Left lung (tissue), 10 donors: ENCODE measurements around the gene LTB4R2. TPM values are rescaled to one million over a fixed set of nuclear protein-coding genes. Genes with fewer than 3 reads are reported as not detected.

Experiments
- ATAC-seq: fragments of 200-7000 bp; cut with Tn5 transposase; one replicate; pipeline ENCODE4 v1.9.1; 2020; ENCODE audit warnings: moderate library complexity
- DNase-seq, 4 donors: peaks; one replicate each; pipeline ENCODE4 v3.0.0-alpha.2; 2013 to 2020
- H3K27ac ChIP-seq, 2 donors: fragments of 200-600 bp; sonication (generic) in 1 of 2; one replicate each; pipeline versions ENCODE4 v1.5.0 to v1.8.0; 2020 to 2021
- H3K27me3 ChIP-seq, 2 donors: fragments of 200-600 bp; sonication (generic) in 1 of 2; one replicate each; pipeline versions ENCODE4 v1.5.0 to v1.8.0; 2020 to 2021
- H3K36me3 ChIP-seq, 2 donors: fragments of 200-600 bp; sonication (generic) in 1 of 2; one replicate each; pipeline versions ENCODE4 v1.5.0 to v1.8.0; 2020 to 2021
- H3K4me1 ChIP-seq, 2 donors: fragments of 200-600 bp; one replicate each; pipeline ENCODE4 v1.8.0; 2021
- H3K4me3 ChIP-seq, 2 donors: fragments of 200-600 bp; sonication (generic) in 1 of 2; one replicate each; pipeline versions ENCODE4 v1.5.0 to v1.8.0; 2020 to 2021; ENCODE audit warnings: mild to moderate bottlenecking in 1 of 2
- H3K9me3 ChIP-seq, 2 donors: fragments of 200-600 bp; sonication (generic) in 1 of 2; one replicate each; pipeline versions ENCODE4 v1.5.0 to v1.8.0; 2020 to 2021
- CTCF ChIP-seq, 2 donors: fragments of 200-600 bp; sonication (generic) in 1 of 2; IDR thresholded peaks; one replicate each; pipeline versions ENCODE4 v1.5.0 to v1.8.0; 2021; ENCODE audit warnings: antibody characterized with exemption in 2 of 2
- intact Hi-C, 2 donors: fragments of 100-400 bp; cut with DNase I; formaldehyde crosslinking; loops; one replicate each; pipeline versions ENCODE4 v1.11.2 to v1.14.2; 2022
- polyA plus RNA-seq, 6 donors: library from polyadenylated mRNA; unstranded; fragments of 120-200 nt; gene quantifications; one replicate each; pipeline ENCODE4 v1.2.1, GENCODE V29; 2013; ENCODE audit not compliant: insufficient read length in 6 of 6
- total RNA-seq, 2 donors: library from RNA; stranded (reverse); fragmentation: NEBNext Ultra II Directional; extraction: Animal tissue kit (Norgen Biotek cat#: 25700); gene quantifications; one replicate each; pipeline ENCODE4 v1.2.1, GENCODE V29; 2021
- donor health status: DM: no; HTN: yes; CAD: no.
- donor health status: DM: no; HTN: no; CAD: no.

The LTB4R2 gene
- total and polyA plus RNA-seq, 8 donors, result 4.0 to 6.3 (median 5.6) TPM

- H3K4me3 ChIP-seq, result no peak within 1 kb of the TSS
- H3K4me1 ChIP-seq, result no peaks in the 10 kb centered on the region
- intact Hi-C loops, result no loop called here
- no peaks in the 10 kb centered on the region for H3K27me3 ChIP-seq
- H3K36me3 ChIP-seq, result peaks cover 0 to 34% of the 10 kb centered on the region in 2 donors
- no peak within 1 kb of the TSS for H3K27ac ChIP-seq
- TF ChIP-seq CTCF (IDR thresholded peaks at IDR 0.05), result no peak
- H3K9me3 ChIP-seq, result no peaks in the 10 kb centered on the region
- no peak for DNase-seq
- no peak for ATAC-seq
Measured at GRCh38 chr14:24262821-24263733, 46.9 kb upstream of the LTB4R2 start, which contains the start of gene TGM1. Gene TGM1 (minus strand): TSS chr14:24263177. CDS start chr14:24262352, 825 bp downstream.

- TF ChIP-seq CTCF (IDR thresholded peaks at IDR 0.05), result no peak
- Histone ChIP-seq H3K27ac (no peak overlapping the region), H3K4me3 (no peak overlapping the region), H3K9me3 (no peaks in the 10 kb centered on the region), H3K4me1 (no peaks in the 10 kb centered on the region), H3K36me3 (peaks cover 0 to 40% of the 10 kb centered on the region in 2 donors), H3K27me3 (no peaks in the 10 kb centered on the region)
- ATAC-seq, result no peak
- intact Hi-C loops, result no loop called here
- DNase-seq, result no peak
Measured at GRCh38 chr14:24263848-24264247, 46.1 kb upstream of the LTB4R2 start.

GRCh38 chr14:24264298-24264697 is 45.6 kb upstream of the LTB4R2 start:
- Histone ChIP-seq H3K36me3 (peaks cover 0 to 45% of the 10 kb centered on the region in 2 donors), H3K4me3 (no peak overlapping the region), H3K9me3 (no peaks in the 10 kb centered on the region), H3K4me1 (no peaks in the 10 kb centered on the region), H3K27ac (no peak overlapping the region), H3K27me3 (no peaks in the 10 kb centered on the region)
- no peak for DNase-seq
- ATAC-seq, result peak; percentile 4
- no peak for TF ChIP-seq CTCF (IDR thresholded peaks at IDR 0.05)
- intact Hi-C loops, result no loop called here

GRCh38 chr14:24266344-24267244 is 43.3 kb upstream of the LTB4R2 start:
- ATAC-seq (no peak), DNase-seq (no peak)
- TF ChIP-seq CTCF (IDR thresholded peaks at IDR 0.05), result no peak
- H3K36me3 ChIP-seq, result peaks cover 0 to 55% of the 10 kb centered on the region in 2 donors
- intact Hi-C loops, result no loop called here
- no peaks in the 10 kb centered on the region for H3K27me3 ChIP-seq
- H3K27ac ChIP-seq, result no peak overlapping the region
- peaks cover 3 to 7% of the 10 kb centered on the region in 2 donors for H3K4me1 ChIP-seq
- H3K4me3 ChIP-seq, result no peak overlapping the region
- H3K9me3 ChIP-seq, result no peaks in the 10 kb centered on the region

DNA sequence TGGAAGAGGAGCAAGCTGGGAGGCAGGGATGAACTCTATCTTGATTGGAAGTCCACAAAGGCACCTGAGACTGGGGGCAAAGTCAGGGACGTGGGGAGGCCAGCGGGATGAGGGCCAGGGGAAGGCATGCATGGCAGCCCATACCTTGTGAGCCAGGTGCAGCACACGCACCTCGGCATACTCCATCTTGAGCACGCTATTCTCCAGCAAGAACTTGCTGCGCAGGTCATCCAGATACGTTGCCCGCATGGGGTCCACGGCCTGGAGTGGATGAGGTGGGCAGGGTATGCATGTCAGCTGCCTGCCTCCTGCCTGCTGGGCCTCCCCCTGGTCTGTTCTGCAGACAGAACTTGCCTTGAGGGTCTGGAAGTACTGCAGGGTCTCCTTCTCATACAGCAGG is 42.4 kb upstream of the LTB4R2 start:
- Histone ChIP-seq H3K9me3 (no peaks in the 10 kb centered on the region), H3K27ac (no peak overlapping the region), H3K27me3 (no peaks in the 10 kb centered on the region), H3K4me1 (peaks cover 10 to 16% of the 10 kb centered on the region in 2 donors), H3K4me3 (no peak overlapping the region), H3K36me3 (peaks cover 0 to 55% of the 10 kb centered on the region in 2 donors)
- intact Hi-C loops, result no loop called here
- TF ChIP-seq CTCF (IDR thresholded peaks at IDR 0.05), result no peak
- DNase-seq (no peak), ATAC-seq (no peak)
